Measurements from ENCODE around the gene P2RX4. TPM values are rescaled to one million over a fixed set of nuclear protein-coding genes. Genes with fewer than 3 reads are reported as not detected.

Gene P2RX4
- total and polyA plus RNA-seq, 2 of the 13 experiments (the other 11 are each of a cell fraction or from before 2014, with no cell fraction given), result 13.8 to 30.8 TPM

- TF ChIP-seq MATR3 (CRISPR knock-in tag; IDR thresholded peaks at IDR 0.05) (no peak), HDAC2 (CRISPR knock-in tag; IDR thresholded peaks at IDR 0.05) (no peak), ZNF329 (CRISPR knock-in tag; IDR thresholded peaks at IDR 0.05; ENCODE audit: low read depth) (peak; percentile 93), NFIC (IDR thresholded peaks at IDR 0.05; ENCODE audit: low read length) (no peak), NFYC (CRISPR knock-in tag; IDR thresholded peaks at IDR 0.05) (peak; percentile 60), ZNF382 (CRISPR knock-in tag; IDR thresholded peaks at IDR 0.05; ENCODE audit: borderline replicate concordance) (no peak)
- TF ChIP-seq, protein P1, sequence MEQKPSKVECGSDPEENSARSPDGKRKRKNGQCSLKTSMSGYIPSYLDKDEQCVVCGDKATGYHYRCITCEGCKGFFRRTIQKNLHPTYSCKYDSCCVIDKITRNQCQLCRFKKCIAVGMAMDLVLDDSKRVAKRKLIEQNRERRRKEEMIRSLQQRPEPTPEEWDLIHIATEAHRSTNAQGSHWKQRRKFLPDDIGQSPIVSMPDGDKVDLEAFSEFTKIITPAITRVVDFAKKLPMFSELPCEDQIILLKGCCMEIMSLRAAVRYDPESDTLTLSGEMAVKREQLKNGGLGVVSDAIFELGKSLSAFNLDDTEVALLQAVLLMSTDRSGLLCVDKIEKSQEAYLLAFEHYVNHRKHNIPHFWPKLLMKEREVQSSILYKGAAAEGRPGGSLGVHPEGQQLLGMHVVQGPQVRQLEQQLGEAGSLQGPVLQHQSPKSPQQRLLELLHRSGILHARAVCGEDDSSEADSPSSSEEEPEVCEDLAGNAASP (CRISPR knock-in tag; IDR thresholded peaks at IDR 0.05; ENCODE audit: borderline replicate concordance), result no peak
Observed at GRCh38 chr12:121252712-121253345, 42.9 kb downstream of the P2RX4 start (continued).

DNA sequence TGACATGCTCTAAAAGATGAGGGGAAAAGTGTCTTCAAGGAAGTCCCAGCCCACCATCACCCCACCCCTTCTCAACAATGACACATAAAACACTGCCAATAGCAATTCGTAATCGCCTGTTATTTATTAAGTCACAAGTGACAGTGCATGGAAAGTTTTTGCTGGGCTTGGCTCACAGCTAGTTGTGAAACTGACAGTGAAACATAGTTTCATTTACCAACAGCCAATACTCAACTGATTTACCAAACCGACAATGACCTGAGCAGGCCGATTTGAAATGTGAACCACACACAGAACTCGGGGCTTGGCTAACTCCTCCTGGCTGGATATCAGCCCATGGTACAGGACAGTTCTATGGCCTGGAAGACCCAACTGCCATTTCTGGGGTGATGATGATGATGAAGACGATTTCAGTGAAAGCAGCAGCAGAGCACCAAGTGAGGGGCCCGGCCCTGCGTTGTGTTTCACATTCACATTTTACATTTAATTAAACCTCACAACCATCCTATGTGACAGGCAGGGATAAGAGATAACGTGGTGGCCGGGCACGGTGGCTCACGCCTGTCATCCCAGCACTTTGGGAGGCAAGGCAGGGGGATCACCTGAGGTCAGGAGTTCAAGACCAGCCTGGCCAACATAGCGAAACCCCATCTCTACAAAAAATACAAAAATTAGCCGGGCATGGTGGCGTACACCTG is 43.9 kb downstream of the P2RX4 start:
- FAIRE-seq (no peak), ATAC-seq (no peak), DNase-seq (ENCODE audit: low spot score) (no peak)
- Histone ChIP-seq H3K4me3 (replicated peaks in 1 of 3; ENCODE audit: insufficient read depth in 1 of 3, low read depth in 2 of 3, low read length in 3 of 3) (no peak overlapping the region), H3K79me2 (ENCODE audit: insufficient read depth, low read length) (no peaks in the 10 kb centered on the region), H3K9ac (ENCODE audit: insufficient read depth, low read depth, low read length) (no peak overlapping the region), H4K20me1 (ENCODE audit: insufficient read depth, low read length) (no peaks in the 10 kb centered on the region), H3K4me1 (ENCODE audit: insufficient read depth, low read length) (no peaks in the 10 kb centered on the region), H3K27me3 (ENCODE audit: control insufficient read depth in 1 of 2, insufficient read depth in 2 of 2, low read length in 2 of 2) (no peaks in the 10 kb centered on the region), H2AFZ (ENCODE audit: low read length) (no peak overlapping the region), H3K36me3 (replicated peaks in 1 of 2; ENCODE audit: control insufficient read depth in 1 of 2, insufficient read depth in 2 of 2, low read length in 2 of 2) (peaks cover 31 to 57% of the 10 kb centered on the region in 2 experiments), H3K4me2 (ENCODE audit: low read depth, low read length) (no peak overlapping the region), H3K9me3 (ENCODE audit: low read length) (no peaks in the 10 kb centered on the region), H3K27ac (ENCODE audit: extremely low read length, insufficient read depth, low read length) (no peak overlapping the region)
- no TSS peak for BruUV-seq (replicated peaks)
- 98% methylated on average over 13 of the region's 15 CpGs for WGBS (ENCODE audit: low lambda C conversion rate)
- ChIA-PET POLR2A (no interaction called here), CTCF (ENCODE audit: low intra/inter-chr PET ratio, low total read pairs) (no interaction called here)
- intact Hi-C loops (cut with micrococcal nuclease; ENCODE audit: unreplicated experiment) (no loop called here), in situ Hi-C loops (cut with HindIII; ENCODE audit: extremely low pct_ligation_motif_present, low pct_unique_long_range_greater_than_20kb) (no loop called here)
- TF ChIP-seq ARNT2 (CRISPR knock-in tag; IDR thresholded peaks at IDR 0.05; ENCODE audit: low read depth) (no peak), ZIK1 (CRISPR knock-in tag; IDR thresholded peaks at IDR 0.05; ENCODE audit: borderline replicate concordance, low read depth) (no peak), TRIM22 (IDR thresholded peaks at IDR 0.05) (no peak), ZNF484 (CRISPR knock-in tag; IDR thresholded peaks at IDR 0.05; ENCODE audit: borderline replicate concordance, low read depth) (no peak), ELK4 (CRISPR knock-in tag; IDR thresholded peaks at IDR 0.05; ENCODE audit: borderline replicate concordance) (no peak), ZNF556 (CRISPR knock-in tag; IDR thresholded peaks at IDR 0.05; ENCODE audit: borderline replicate concordance) (no peak), POLR2G (IDR thresholded peaks at IDR 0.05; ENCODE audit: low read depth, low read length) (no peak), ZNF296 (CRISPR knock-in tag; conservative IDR thresholded peaks at IDR 0.05) (no peak), GABPB1 (CRISPR knock-in tag; IDR thresholded peaks at IDR 0.05) (no peak), MEIS2 (CRISPR knock-in tag; IDR thresholded peaks at IDR 0.05) (no peak), JUND (CRISPR knock-in tag; IDR thresholded peaks at IDR 0.05) (no peak), RFXANK (CRISPR knock-in tag; IDR thresholded peaks at IDR 0.05) (no peak), SRF (IDR thresholded peaks at IDR 0.05; ENCODE audit: low read depth, low read length) (no peak), NR3C1 (CRISPR knock-in tag; IDR thresholded peaks at IDR 0.05) (no peak), RFX1 (IDR thresholded peaks at IDR 0.05) (no peak)
